Measurements from ENCODE around the gene NUP205. TPM values are rescaled to one million over a fixed set of nuclear protein-coding genes. Genes with fewer than 3 reads are reported as not detected.

Gene NUP205
- polyA plus RNA-seq, 1 donor from 2014 or later: 32.3 TPM

DNA sequence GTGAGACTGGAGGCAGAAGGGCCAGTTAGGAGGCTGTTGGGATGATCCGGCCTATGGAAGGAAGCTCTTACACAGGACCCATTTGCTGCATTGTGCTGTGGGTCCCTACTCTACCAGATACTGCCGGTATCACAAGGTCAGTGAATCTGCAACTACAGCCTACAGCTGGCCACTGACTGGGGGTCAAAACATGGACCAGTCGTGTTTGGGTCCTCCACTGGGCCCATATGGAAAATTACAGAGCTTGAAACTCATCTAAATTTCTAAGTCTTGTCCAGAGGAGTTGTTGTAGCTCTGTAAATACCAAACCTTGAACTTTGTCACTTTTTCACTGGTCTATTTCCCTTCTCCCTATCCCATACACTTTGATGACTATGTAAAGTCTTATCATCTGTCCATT, 5.6 kb upstream of the NUP205 start:
- Histone ChIP-seq H3K4me2 (ENCODE audit: low read length) (no peak overlapping the region), H3K27ac (ENCODE audit: low read length) (no peak overlapping the region), H3K36me3 (ENCODE audit: insufficient read depth, low read length) (no peaks in the 10 kb centered on the region), H3K9me2 (ENCODE audit: insufficient read depth, low read length) (no peaks in the 10 kb centered on the region), H3F3A (ENCODE audit: insufficient read depth, low read length, poor library complexity, severe bottlenecking) (no peaks in the 10 kb centered on the region), H3K9ac (ENCODE audit: low read length) (no peak overlapping the region), H4K20me1 (ENCODE audit: insufficient read depth) (no peaks in the 10 kb centered on the region), H3K9me3 (ENCODE audit: low read length) (no peaks in the 10 kb centered on the region), H3K4me3 (ENCODE audit: low read length) (no peak overlapping the region), H2AFZ (ENCODE audit: low read depth, low read length) (no peak overlapping the region), H3K27me3 (ENCODE audit: insufficient read depth, low read depth, low read length) (no peaks in the 10 kb centered on the region), H3K79me2 (replicated peaks; ENCODE audit: insufficient read depth, low read length) (no peaks in the 10 kb centered on the region)
- TF ChIP-seq EZH2 (IDR thresholded peaks at IDR 0.05; ENCODE audit: borderline replicate concordance, insufficient read depth, low read length, poor library complexity, severe bottlenecking) (no peak), CTCF (IDR thresholded peaks at IDR 0.05; ENCODE audit: poor library complexity, severe bottlenecking) (no peak), TAF1 (IDR thresholded peaks at IDR 0.05; ENCODE audit: low read depth) (no peak), MXI1 (conservative IDR thresholded peaks at IDR 0.05; ENCODE audit: poor library complexity, severe bottlenecking) (no peak), POLR2AphosphoS5 (IDR thresholded peaks at IDR 0.05) (no peak), REST (IDR thresholded peaks at IDR 0.05; ENCODE audit: borderline replicate concordance) (no peak), RAD21 (conservative IDR thresholded peaks at IDR 0.05) (no peak), SMC3 (conservative IDR thresholded peaks at IDR 0.05; ENCODE audit: poor library complexity) (no peak), EP300 (conservative IDR thresholded peaks at IDR 0.05; ENCODE audit: poor library complexity, severe bottlenecking) (no peak)

- Histone ChIP-seq H3K4me3 (ENCODE audit: low read length) (no peak overlapping the region), H3K36me3 (ENCODE audit: insufficient read depth, low read length) (no peaks in the 10 kb centered on the region), H3F3A (ENCODE audit: insufficient read depth, low read length, poor library complexity, severe bottlenecking) (peaks cover 2% of the 10 kb centered on the region), H3K27ac (ENCODE audit: low read length) (no peak overlapping the region), H3K27me3 (ENCODE audit: insufficient read depth, low read depth, low read length) (no peaks in the 10 kb centered on the region), H3K9me2 (ENCODE audit: insufficient read depth, low read length) (no peaks in the 10 kb centered on the region), H4K20me1 (ENCODE audit: insufficient read depth) (no peaks in the 10 kb centered on the region), H3K9ac (ENCODE audit: low read length) (no peak overlapping the region), H2AFZ (ENCODE audit: low read depth, low read length) (no peak overlapping the region), H3K79me2 (replicated peaks; ENCODE audit: insufficient read depth, low read length) (no peaks in the 10 kb centered on the region), H3K4me2 (ENCODE audit: low read length) (no peak overlapping the region), H3K9me3 (ENCODE audit: low read length) (no peaks in the 10 kb centered on the region)
- no peak for TF ChIP-seq MXI1 (conservative IDR thresholded peaks at IDR 0.05; ENCODE audit: poor library complexity, severe bottlenecking)
- TF ChIP-seq CTCF (IDR thresholded peaks at IDR 0.05; ENCODE audit: poor library complexity, severe bottlenecking): no peak
- TF ChIP-seq TAF1 (IDR thresholded peaks at IDR 0.05; ENCODE audit: low read depth): no peak
- no peak for TF ChIP-seq SMC3 (conservative IDR thresholded peaks at IDR 0.05; ENCODE audit: poor library complexity)
- TF ChIP-seq REST (IDR thresholded peaks at IDR 0.05; ENCODE audit: borderline replicate concordance): no peak
- no peak for TF ChIP-seq EP300 (conservative IDR thresholded peaks at IDR 0.05; ENCODE audit: poor library complexity, severe bottlenecking)
- TF ChIP-seq POLR2AphosphoS5 (IDR thresholded peaks at IDR 0.05): no peak
- TF ChIP-seq RAD21 (conservative IDR thresholded peaks at IDR 0.05): no peak
- no peak for TF ChIP-seq EZH2 (IDR thresholded peaks at IDR 0.05; ENCODE audit: borderline replicate concordance, insufficient read depth, low read length, poor library complexity, severe bottlenecking)
These were observed 4.4 kb upstream of the NUP205 start for GRCh38 chr7:135553346-135553745.
